HG02678 (cell line): Measurements from ENCODE around the gene CERK.
A peak's percentile ranks its signal among the peaks of the same experiment; 100 is the strongest.
"Not testable (repeated sequence)": the region's sequence is repeated elsewhere in the genome, so short reads cannot be mapped to it uniquely, and the experiment has no call there.

ENCODE experiments used
- ATAC-seq: cut with Tn5 transposase; IDR thresholded peaks from one replicate; pipeline ENCODE4 v1.9.1; 2021; ENCODE audit warnings: mild to moderate bottlenecking, moderate library complexity; ENCODE audit not compliant: unreplicated experiment

Gene CERK

GRCh38 chr22:46734213-46734722 lies 3.8 kb downstream of the CERK start:
- not testable (repeated sequence) for ATAC-seq

GRCh38 chr22:46732513-46732912 lies 5.5 kb downstream of the CERK start:
- no peak for ATAC-seq

GRCh38 chr22:46732041-46732379 lies 6.0 kb downstream of the CERK start:
- no peak for ATAC-seq

- no peak for ATAC-seq
Observed at GRCh38 chr22:46731246-46732040, 6.6 kb downstream of the CERK start.

- ATAC-seq: no peak
Observed at GRCh38 chr22:46730568-46731245, 7.3 kb downstream of the CERK start.

- no peak for ATAC-seq
Observed at GRCh38 chr22:46728470-46728869, 9.6 kb downstream of the CERK start.

- no peak for ATAC-seq
Observed at GRCh38 chr22:46727813-46728364, 10.2 kb downstream of the CERK start.

- peak; percentile 76 for ATAC-seq
Observed at GRCh38 chr22:46726986-46727317, 11.1 kb downstream of the CERK start.

- peak; percentile 51 for ATAC-seq
Observed at GRCh38 chr22:46726066-46726985, 11.7 kb downstream of the CERK start.

- no peak for ATAC-seq
Observed at GRCh38 chr22:46725096-46725495, 13.0 kb downstream of the CERK start.

- ATAC-seq: no peak
Observed at GRCh38 chr22:46723882-46724281, 14.2 kb downstream of the CERK start.

- no peak for ATAC-seq
Observed at GRCh38 chr22:46721501-46722085, 16.5 kb downstream of the CERK start.

- no peak for ATAC-seq
Observed at GRCh38 chr22:46719921-46720320, 18.1 kb downstream of the CERK start.

- ATAC-seq: no peak
Observed at GRCh38 chr22:46714550-46714949, 23.5 kb downstream of the CERK start.

GRCh38 chr22:46712288-46712687 lies 25.8 kb downstream of the CERK start:
- no peak for ATAC-seq

- ATAC-seq: no peak
Observed at GRCh38 chr22:46710806-46711205, 27.2 kb downstream of the CERK start.

- no peak for ATAC-seq
Observed at GRCh38 chr22:46708766-46709330, 29.2 kb downstream of the CERK start.

- no peak for ATAC-seq
Observed at GRCh38 chr22:46707827-46708570, 30.1 kb downstream of the CERK start.

GRCh38 chr22:46707305-46707704 lies 30.7 kb downstream of the CERK start:
- ATAC-seq: no peak

GRCh38 chr22:46706060-46706459 lies 32.0 kb downstream of the CERK start:
- ATAC-seq: no peak
